ENCODE data around the gene HHAT. TPM values are rescaled to one million over a fixed set of nuclear protein-coding genes. Genes with fewer than 3 reads are reported as not detected.

HHAT gene
- total RNA-seq, 1 experiment from 2014 or later: 3.0 TPM

- CTCF ChIA-PET: no interaction called here
- H3K27me3 ChIP-seq (replicated peaks; ENCODE audit: insufficient read depth, low read depth, low read length, poor library complexity): no peaks in the 10 kb centered on the region
- no peaks in the 10 kb centered on the region for H3K9me3 ChIP-seq (ENCODE audit: low read depth, low read length, poor library complexity, severe bottlenecking)
- H3K4me1 ChIP-seq (ENCODE audit: insufficient read depth, low read length, poor library complexity, severe bottlenecking): peaks cover 9% of the 10 kb centered on the region
- intact Hi-C loops (cut with micrococcal nuclease; ENCODE audit: unreplicated experiment): no loop called here
- TF ChIP-seq CTCF (conservative IDR thresholded peaks at IDR 0.05; ENCODE audit: low read depth, low read length): no peak
- no peak for TF ChIP-seq EZH2 (IDR thresholded peaks at IDR 0.05; ENCODE audit: borderline replicate concordance, low read depth, low read length, poor library complexity, severe bottlenecking)
- BruUV-seq (replicated peaks): no TSS peak
- POLR2A ChIA-PET (ENCODE audit: low non-redundant PET): no interaction called here
- no peak overlapping the region for H3K27ac ChIP-seq (ENCODE audit: low read depth, low read length, poor library complexity, severe bottlenecking)
- H3K36me3 ChIP-seq (ENCODE audit: insufficient read depth, low read length, poor library complexity, severe bottlenecking): no peaks in the 10 kb centered on the region
- no peak for DNase-seq (ENCODE audit: low spot score)
- H3K4me3 ChIP-seq (ENCODE audit: low read depth, low read length, poor library complexity, severe bottlenecking): no peak overlapping the region
Measured at GRCh38 chr1:210445485-210445884, 116.8 kb downstream of the HHAT start.

DNA sequence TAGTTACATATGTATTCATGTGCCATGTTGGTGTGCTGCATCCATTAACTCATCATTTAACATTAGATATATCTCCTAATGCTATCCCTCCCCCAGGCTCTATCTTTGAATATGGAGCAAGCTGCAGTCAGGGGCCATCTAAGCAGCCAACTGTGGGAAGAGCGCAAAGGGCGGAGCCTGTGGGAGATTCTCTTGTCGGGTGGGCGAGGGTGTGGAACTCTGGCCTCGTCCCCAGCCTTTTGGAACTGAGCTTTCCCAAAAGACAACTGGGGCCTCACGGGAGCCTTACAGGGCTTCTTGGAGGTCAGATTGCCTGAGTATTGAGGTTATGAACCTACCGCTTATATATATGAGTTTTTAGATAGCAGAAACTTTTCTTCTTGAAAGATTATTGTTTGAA is 117.2 kb downstream of the HHAT start:
- no peak for TF ChIP-seq CTCF (conservative IDR thresholded peaks at IDR 0.05; ENCODE audit: low read depth, low read length)
- TF ChIP-seq EZH2 (IDR thresholded peaks at IDR 0.05; ENCODE audit: borderline replicate concordance, low read depth, low read length, poor library complexity, severe bottlenecking): no peak
- H3K36me3 ChIP-seq (ENCODE audit: insufficient read depth, low read length, poor library complexity, severe bottlenecking): no peaks in the 10 kb centered on the region
- H3K4me1 ChIP-seq (ENCODE audit: insufficient read depth, low read length, poor library complexity, severe bottlenecking): peaks cover 6% of the 10 kb centered on the region
- no peaks in the 10 kb centered on the region for H3K27me3 ChIP-seq (replicated peaks; ENCODE audit: insufficient read depth, low read depth, low read length, poor library complexity)
- no peaks in the 10 kb centered on the region for H3K9me3 ChIP-seq (ENCODE audit: low read depth, low read length, poor library complexity, severe bottlenecking)
- ChIA-PET POLR2A (ENCODE audit: low non-redundant PET) (no interaction called here), CTCF (interaction anchor here (0.7 to 4.5 kb wide), 2 partner anchors 689 to 696 kb away, joined by 3 to 65 read pairs; partner anchors contain the start of gene KCNH1)
- H3K27ac ChIP-seq (ENCODE audit: low read depth, low read length, poor library complexity, severe bottlenecking): no peak overlapping the region
- DNase-seq (ENCODE audit: low spot score): no peak
- H3K4me3 ChIP-seq (ENCODE audit: low read depth, low read length, poor library complexity, severe bottlenecking): no peak overlapping the region
- intact Hi-C loops (cut with micrococcal nuclease; ENCODE audit: unreplicated experiment): no loop called here
- BruUV-seq (replicated peaks): TSS peak; percentile 81

DNA sequence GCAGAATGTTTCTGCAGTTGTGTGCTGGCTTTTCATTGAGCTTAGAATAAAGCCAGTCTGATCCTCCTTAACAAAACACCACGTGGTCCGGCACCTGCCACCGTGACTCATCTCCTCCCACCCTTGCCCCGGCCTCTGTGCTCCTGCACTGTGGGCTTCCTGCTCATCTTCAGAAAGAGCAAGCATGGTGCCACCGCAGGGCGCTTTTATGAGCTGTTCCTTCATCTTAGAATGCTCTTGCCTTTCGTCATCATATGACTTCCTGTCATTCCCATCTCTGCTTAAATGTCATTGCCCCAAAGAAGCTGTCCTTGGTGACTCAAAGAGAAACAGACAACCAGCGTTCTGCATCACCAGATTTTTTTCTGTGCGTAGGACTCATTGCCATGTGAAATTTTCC is 117.8 kb downstream of the HHAT start:
- DNase-seq (ENCODE audit: low spot score): peak; percentile 92
- Histone ChIP-seq H3K36me3 (ENCODE audit: insufficient read depth, low read length, poor library complexity, severe bottlenecking) (no peaks in the 10 kb centered on the region), H3K4me3 (ENCODE audit: low read depth, low read length, poor library complexity, severe bottlenecking) (no peak overlapping the region), H3K27me3 (replicated peaks; ENCODE audit: insufficient read depth, low read depth, low read length, poor library complexity) (no peaks in the 10 kb centered on the region), H3K4me1 (ENCODE audit: insufficient read depth, low read length, poor library complexity, severe bottlenecking) (peaks cover 6% of the 10 kb centered on the region), H3K27ac (ENCODE audit: low read depth, low read length, poor library complexity, severe bottlenecking) (no peak overlapping the region), H3K9me3 (ENCODE audit: low read depth, low read length, poor library complexity, severe bottlenecking) (no peaks in the 10 kb centered on the region)
- TF ChIP-seq CTCF (conservative IDR thresholded peaks at IDR 0.05; ENCODE audit: low read depth, low read length) (no peak), EZH2 (IDR thresholded peaks at IDR 0.05; ENCODE audit: borderline replicate concordance, low read depth, low read length, poor library complexity, severe bottlenecking) (no peak)
- ChIA-PET CTCF (interaction anchor here (0.7 to 4.5 kb wide), 3 partner anchors 37 to 696 kb away, joined by 3 to 65 read pairs (median 3); partner anchors contain the start of gene KCNH1), POLR2A (ENCODE audit: low non-redundant PET) (no interaction called here)
- BruUV-seq (replicated peaks): no TSS peak
- intact Hi-C loops (cut with micrococcal nuclease; ENCODE audit: unreplicated experiment): no loop called here
